Naive thymus-derived CD8-positive, alpha-beta T cell (primary cell): Measurements from ENCODE around the gene CSAG1. TPM values are rescaled to one million over a fixed set of nuclear protein-coding genes. Genes with fewer than 3 reads are reported as not detected.
"Not testable (repeated sequence)": the region's sequence is repeated elsewhere in the genome, so short reads cannot be mapped to it uniquely, and the experiment has no call there.

ENCODE experiments used
- ATAC-seq, 2 donors: fragments of 150-1000 bp; cut with Tn5 transposase in 1 of 2; sonication (Bioruptor Pico), chemical (Tn5 transposase) in 1 of 2; 1 replicate in 1 of 2; 2 replicates in 1 of 2; pipeline ENCODE4 v1.10.0; 2021; ENCODE audit warnings: mild to moderate bottlenecking in 2 of 2, moderate library complexity in 2 of 2
- POLR2A ChIA-PET: fragments of 350-600 bp; sonication (Branson Sonifier 250); formaldehyde crosslinking; loops from one replicate; lab custom pipeline; 2021; ENCODE audit warnings: antibody characterized with exemption; lab: Charles Lee
- DNase-seq, 10 donors: peaks; one replicate each; pipeline versions ENCODE4 v3.0.0 to v3.0.0-alpha.2; 2020 to 2022
- H3K27ac Mint-ChIP-seq, 10 donors: one replicate each; pipeline ENCODE4 v1.8.0; 2020 to 2022; ENCODE audit warnings: mild to moderate bottlenecking in 10 of 10, mixed read lengths in 10 of 10, moderate library complexity in 4 of 10, inconsistent platforms in 1 of 10
- H3K27me3 Mint-ChIP-seq, 5 donors: one replicate each; pipeline ENCODE4 v1.8.0; 2021 to 2022; ENCODE audit warnings: mixed read lengths in 5 of 5
- H3K36me3 Mint-ChIP-seq, 3 donors: one replicate each; pipeline ENCODE4 v1.8.0; 2020 to 2022; ENCODE audit warnings: mixed read lengths in 3 of 3, mild to moderate bottlenecking in 2 of 3, inconsistent platforms in 1 of 3
- H3K4me1 Mint-ChIP-seq, 4 donors: one replicate each; pipeline ENCODE4 v1.8.0; 2021 to 2022; ENCODE audit warnings: mixed read lengths in 4 of 4
- H3K4me3 Mint-ChIP-seq, 10 donors: one replicate each; pipeline ENCODE4 v1.8.0; 2020 to 2022; ENCODE audit warnings: mild to moderate bottlenecking in 10 of 10, mixed read lengths in 10 of 10, moderate library complexity in 6 of 10, inconsistent platforms in 1 of 10
- H3K9me3 Mint-ChIP-seq, 9 donors: one replicate each; pipeline ENCODE4 v1.8.0; 2020 to 2022; ENCODE audit warnings: mixed read lengths in 9 of 9, mild to moderate bottlenecking in 3 of 9, inconsistent platforms in 1 of 9, moderate library complexity in 1 of 9
- polyA plus RNA-seq, 3 donors: library from polyadenylated mRNA; unstranded; fragments of 300-500 nt; fragmentation: Illumina TruSeq; gene quantifications; one replicate each; pipeline ENCODE4 v1.2.3, GENCODE V29; 2021
- total RNA-seq, 8 experiments: library from RNA in 2 of 8; stranded (reverse) in 2 of 8; gene quantifications; one replicate each; pipeline ENCODE4 v1.2.3 and lab custom pipeline; 2021 to 2026

CSAG1 gene
- total and polyA plus RNA-seq, 5 experiments from 2014 or later, result not detected

DNA sequence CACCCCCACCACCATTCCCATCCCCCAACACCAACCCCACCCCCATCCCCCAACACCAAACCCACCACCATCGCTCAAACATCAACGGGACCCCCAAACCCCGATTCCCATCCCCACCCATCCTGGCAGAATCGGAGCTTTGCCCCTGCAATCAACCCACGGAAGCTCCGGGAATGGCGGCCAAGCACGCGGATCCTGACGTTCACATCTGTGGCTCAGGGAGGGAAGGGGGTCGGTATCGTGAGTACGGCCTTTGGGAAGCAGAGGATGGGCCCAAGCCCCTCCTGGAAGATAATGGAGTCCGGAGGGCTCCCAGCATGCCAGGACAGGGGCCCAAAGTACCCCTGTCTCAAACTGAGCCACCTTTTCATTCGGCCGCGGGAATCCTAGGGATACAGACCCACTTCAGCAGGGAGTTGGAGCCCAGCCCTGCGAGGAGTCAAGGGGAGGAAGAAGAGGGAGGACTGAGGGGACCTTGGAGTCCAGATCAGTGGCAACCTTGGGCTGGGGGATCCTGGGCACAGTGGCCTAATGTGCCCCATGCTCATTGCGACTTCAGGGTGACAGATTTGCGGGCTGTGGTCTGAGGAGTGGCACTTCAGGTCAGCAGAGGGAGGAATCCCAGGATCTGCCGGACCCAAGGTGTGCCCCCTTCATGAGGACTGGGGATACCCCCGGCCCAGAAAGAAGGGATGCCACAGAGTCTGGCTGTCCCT is 780 bp upstream of the CSAG1 start:
- H3K27me3 Mint-ChIP-seq, H3K4me1 Mint-ChIP-seq, H3K9me3 Mint-ChIP-seq, ATAC-seq, POLR2A ChIA-PET, H3K27ac Mint-ChIP-seq, H3K36me3 Mint-ChIP-seq, H3K4me3 Mint-ChIP-seq, DNase-seq: not testable (repeated sequence)

DNA sequence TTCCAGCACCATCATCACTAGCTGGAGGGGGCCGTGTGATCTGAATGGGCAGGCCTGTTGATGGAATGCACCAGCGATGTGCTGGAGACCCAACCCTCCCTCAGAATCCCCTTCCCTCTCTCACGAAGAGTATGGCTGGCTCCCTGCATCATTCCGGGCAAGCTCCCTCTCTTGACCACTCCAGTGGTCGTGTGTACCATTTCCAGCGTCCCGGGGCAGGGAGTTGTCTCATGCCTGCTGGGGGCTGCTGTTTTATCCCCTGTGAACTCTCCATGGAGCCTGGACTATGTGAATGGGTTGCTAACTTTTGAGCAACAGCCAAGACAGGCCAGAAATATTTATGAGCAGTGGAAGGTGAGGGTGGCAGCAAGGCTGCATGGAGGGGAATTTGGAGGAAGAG is 8.1 kb downstream of the CSAG1 start:
- no peaks in the 10 kb centered on the region for H3K9me3 Mint-ChIP-seq
- no peak overlapping the region for H3K4me3 Mint-ChIP-seq
- H3K36me3 Mint-ChIP-seq, result no peaks in the 10 kb centered on the region
- no peak for DNase-seq
- POLR2A ChIA-PET, result no interaction called here
- ATAC-seq, result no peak
- H3K27me3 Mint-ChIP-seq, result peaks cover 0 to 9% (median 0%) of the 10 kb centered on the region in 5 donors
- no peak overlapping the region for H3K27ac Mint-ChIP-seq
- no peaks in the 10 kb centered on the region for H3K4me1 Mint-ChIP-seq

DNA sequence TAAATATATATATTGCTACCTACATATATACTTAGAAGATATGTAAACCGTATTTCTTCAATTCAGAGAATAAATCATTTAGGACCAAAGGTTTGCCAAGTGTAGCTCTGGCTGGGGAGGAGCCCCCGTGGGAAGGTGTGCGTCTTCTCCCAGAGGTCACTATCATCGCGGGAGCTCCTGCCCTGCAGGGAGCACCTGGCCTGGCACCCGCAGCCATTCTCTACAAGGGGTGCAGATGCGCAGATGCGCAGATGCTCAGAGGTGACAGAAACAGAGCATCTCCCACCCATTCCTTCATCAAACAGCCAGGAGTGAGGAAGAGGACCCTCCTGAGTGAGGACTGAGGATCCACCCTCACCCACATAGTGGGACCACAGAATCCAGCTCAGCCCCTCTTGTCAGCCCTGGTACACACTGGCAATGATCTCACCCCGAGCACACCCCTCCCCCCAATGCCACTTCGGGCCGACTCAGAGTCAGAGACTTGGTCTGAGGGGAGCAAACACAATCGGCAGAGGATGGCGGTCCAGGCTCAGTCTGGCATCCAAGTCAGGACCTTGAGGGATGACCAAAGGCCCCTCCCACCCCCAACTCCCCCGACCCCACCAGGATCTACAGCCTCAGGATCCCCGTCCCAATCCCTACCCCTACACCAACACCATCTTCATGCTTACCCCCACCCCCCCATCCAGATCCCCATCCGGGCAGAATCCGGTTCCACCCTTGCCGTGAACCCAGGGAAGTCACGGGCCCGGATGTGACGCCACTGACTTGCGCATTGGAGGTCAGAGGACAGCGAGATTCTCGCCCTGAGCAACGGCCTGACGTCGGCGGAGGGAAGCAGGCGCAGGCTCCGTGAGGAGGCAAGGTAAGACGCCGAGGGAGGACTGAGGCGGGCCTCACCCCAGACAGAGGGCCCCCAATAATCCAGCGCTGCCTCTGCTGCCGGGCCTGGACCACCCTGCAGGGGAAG is 19.4 kb downstream of the CSAG1 start, which contains the start of gene MAGEA2B:
TSS of gene MAGEA2B (plus strand) at position 814 of the 973 bp plus-strand sequence. CDS start 2,479 bp downstream, outside the sequence.
- H3K36me3 Mint-ChIP-seq, POLR2A ChIA-PET, H3K9me3 Mint-ChIP-seq, H3K27ac Mint-ChIP-seq, ATAC-seq, H3K4me1 Mint-ChIP-seq, H3K27me3 Mint-ChIP-seq, DNase-seq, H3K4me3 Mint-ChIP-seq: not testable (repeated sequence)

DNA sequence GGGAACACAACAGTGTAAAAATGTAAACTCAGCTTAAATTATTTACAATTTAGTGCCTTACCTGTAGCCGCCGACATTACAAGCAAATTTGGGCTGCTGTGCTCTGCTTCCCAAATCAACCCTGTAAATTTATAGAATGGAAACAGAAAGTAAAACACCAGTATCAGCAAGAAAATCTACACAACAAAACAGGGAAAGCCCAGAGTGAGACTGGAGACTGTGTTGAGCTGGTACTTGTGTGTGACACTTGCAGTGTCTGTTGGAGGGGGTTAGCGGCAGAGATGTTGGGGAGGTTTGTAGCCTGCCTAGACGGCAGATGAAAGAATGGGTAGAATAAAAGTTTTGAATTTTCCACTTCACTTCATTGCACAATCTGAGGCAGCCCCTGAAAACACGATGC is 20.3 kb downstream of the CSAG1 start:
- POLR2A ChIA-PET, DNase-seq, H3K9me3 Mint-ChIP-seq, H3K4me1 Mint-ChIP-seq, ATAC-seq, H3K36me3 Mint-ChIP-seq, H3K27me3 Mint-ChIP-seq, H3K4me3 Mint-ChIP-seq, H3K27ac Mint-ChIP-seq: not testable (repeated sequence)

DNA sequence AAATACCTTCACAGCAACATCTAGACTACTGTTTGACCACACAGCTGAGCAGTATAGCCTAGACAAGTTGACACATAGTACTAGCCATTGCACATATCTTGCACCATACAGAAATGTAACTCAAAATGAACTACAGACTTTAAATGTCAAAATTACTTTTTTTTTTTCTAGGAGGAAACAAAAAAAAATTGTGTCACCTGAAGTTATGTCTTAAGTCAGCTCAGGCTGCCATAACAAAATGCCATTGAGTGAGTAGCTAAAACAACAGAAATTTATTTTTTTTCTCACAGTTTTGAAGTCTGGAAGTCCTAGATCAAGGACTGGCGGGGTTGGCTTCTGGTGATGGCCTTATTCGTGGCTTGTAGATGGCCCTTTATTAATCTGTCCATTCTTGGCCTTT is 24.3 kb downstream of the CSAG1 start, which contains the start of gene CSAG2:
TSS of gene CSAG2 (minus strand) at position 101 of the 400 bp plus-strand sequence. CDS start 161 bp downstream, outside the sequence.
- H3K4me3 Mint-ChIP-seq, ATAC-seq, H3K27ac Mint-ChIP-seq, H3K36me3 Mint-ChIP-seq, POLR2A ChIA-PET, H3K9me3 Mint-ChIP-seq, H3K4me1 Mint-ChIP-seq, DNase-seq, H3K27me3 Mint-ChIP-seq: not testable (repeated sequence)

DNA sequence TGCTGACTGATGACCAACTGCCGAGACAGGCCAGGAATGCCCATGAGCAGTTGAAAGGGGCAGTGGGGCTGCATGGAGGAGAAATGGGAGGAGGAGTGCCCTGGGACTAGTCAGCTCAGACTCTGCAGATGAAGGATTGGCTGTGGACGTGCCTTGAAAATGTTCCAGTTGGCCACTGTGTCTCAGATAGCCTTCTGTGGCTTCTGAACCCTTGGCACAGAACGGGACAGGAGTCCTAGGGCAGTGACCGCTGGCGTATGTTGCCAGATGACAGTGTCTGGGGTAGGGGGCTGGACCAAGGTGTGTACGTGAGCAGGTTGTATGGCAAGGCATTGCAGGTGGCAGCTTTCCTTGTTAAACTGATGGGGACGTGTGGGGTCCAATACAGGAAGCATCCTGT is 27.0 kb downstream of the CSAG1 start:
- H3K27me3 Mint-ChIP-seq, H3K4me3 Mint-ChIP-seq, H3K4me1 Mint-ChIP-seq, H3K9me3 Mint-ChIP-seq, H3K27ac Mint-ChIP-seq, POLR2A ChIA-PET, ATAC-seq, DNase-seq, H3K36me3 Mint-ChIP-seq: not testable (repeated sequence)

DNA sequence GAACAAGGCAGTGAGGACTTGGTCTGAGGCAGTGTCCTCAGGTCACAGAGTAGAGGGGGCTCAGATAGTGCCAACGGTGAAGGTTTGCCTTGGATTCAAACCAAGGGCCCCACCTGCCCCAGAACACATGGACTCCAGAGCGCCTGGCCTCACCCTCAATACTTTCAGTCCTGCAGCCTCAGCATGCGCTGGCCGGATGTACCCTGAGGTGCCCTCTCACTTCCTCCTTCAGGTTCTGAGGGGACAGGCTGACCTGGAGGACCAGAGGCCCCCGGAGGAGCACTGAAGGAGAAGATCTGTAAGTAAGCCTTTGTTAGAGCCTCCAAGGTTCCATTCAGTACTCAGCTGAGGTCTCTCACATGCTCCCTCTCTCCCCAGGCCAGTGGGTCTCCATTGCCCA is 33.1 kb downstream of the CSAG1 start:
- H3K9me3 Mint-ChIP-seq, H3K4me3 Mint-ChIP-seq, H3K27me3 Mint-ChIP-seq, H3K36me3 Mint-ChIP-seq, POLR2A ChIA-PET, H3K27ac Mint-ChIP-seq, ATAC-seq, H3K4me1 Mint-ChIP-seq: not testable (repeated sequence)
- peak in 1 of 10 donors; percentile 45 for DNase-seq

DNA sequence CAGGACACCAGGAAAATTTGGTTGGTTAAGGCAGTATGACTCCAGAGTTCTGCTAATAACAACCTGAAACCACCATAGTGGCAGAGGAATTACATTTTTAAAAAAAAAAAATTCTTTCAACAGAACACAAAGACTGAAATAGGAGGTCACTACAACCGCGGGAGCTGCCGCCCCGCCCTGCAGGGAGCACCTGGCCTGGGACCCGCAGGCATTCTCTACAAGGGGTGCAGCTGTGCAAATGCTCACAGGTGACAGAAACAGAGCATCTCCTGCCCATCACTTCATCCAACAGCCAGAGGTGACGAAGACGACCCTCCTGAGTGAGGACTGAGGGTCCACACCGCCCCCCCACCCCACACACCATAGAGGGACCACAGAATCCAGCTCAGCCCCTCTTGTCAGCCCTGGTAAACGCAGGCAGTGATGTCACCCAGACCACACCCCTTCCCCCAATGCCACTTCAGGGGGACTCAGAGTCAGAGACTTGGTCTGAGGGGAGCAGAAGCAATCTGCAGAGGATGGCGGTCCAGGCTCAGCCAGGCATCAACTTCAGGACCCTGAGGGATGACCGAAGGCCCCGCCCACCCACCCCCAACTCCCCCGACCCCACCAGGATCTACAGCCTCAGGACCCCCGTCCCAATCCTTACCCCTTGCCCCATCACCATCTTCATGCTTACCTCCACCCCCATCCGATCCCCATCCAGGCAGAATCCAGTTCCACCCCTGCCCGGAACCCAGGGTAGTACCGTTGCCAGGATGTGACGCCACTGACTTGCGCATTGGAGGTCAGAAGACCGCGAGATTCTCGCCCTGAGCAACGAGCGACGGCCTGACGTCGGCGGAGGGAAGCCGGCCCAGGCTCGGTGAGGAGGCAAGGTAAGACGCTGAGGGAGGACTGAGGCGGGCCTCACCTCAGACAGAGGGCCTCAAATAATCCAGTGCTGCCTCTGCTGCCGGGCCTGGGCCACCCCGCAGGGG is 35.3 kb downstream of the CSAG1 start, which contains the start of gene MAGEA3:
TSS of gene MAGEA3 (plus strand) at position 843 of the 980 bp plus-strand sequence. CDS start 2,039 bp downstream, outside the sequence.
- H3K27me3 Mint-ChIP-seq, H3K4me3 Mint-ChIP-seq, DNase-seq, H3K27ac Mint-ChIP-seq, H3K9me3 Mint-ChIP-seq, POLR2A ChIA-PET, ATAC-seq, H3K36me3 Mint-ChIP-seq, H3K4me1 Mint-ChIP-seq: not testable (repeated sequence)

DNA sequence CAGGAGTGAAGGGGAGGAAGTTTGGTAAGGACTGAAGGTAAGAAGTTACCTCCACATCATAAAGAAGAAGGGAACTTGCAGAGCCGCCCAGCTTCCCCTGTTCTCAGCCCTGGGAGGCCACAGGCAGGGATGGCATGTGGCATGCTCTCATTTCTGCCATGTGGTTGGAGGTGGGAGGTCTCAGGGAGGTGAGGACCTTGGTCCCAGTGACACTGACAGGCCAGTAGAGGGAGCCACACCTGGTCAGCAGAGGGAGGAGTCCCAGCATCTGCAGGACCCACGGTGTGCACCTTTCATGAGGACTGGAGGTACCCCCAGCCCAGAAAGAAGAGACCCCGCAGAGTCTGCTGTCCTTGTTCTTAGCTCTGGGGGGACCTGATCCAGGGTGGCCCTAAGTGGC is 52.5 kb downstream of the CSAG1 start:
- H3K9me3 Mint-ChIP-seq, H3K27me3 Mint-ChIP-seq, H3K36me3 Mint-ChIP-seq, POLR2A ChIA-PET, H3K4me1 Mint-ChIP-seq, ATAC-seq, DNase-seq, H3K4me3 Mint-ChIP-seq, H3K27ac Mint-ChIP-seq: not testable (repeated sequence)

Other genes starting within 250 kb of the CSAG1 start
- not detected for gene GABRQ, start 95.8 kb downstream of the CSAG1 start, total RNA-seq
- not detected for gene GABRQ, start 95.8 kb downstream of the CSAG1 start, polyA plus RNA-seq
- gene MAGEA3, start 34.9 kb downstream of the CSAG1 start, total RNA-seq, result not detected
- gene MAGEA3, start 34.9 kb downstream of the CSAG1 start, polyA plus RNA-seq, result not detected
- not detected for gene CSAG2, start 24.4 kb downstream of the CSAG1 start, total RNA-seq
- not detected for gene CSAG2, start 24.4 kb downstream of the CSAG1 start, polyA plus RNA-seq
- gene MAGEA2B, start 19.1 kb downstream of the CSAG1 start, total RNA-seq, result not detected
- not detected for gene MAGEA2B, start 19.1 kb downstream of the CSAG1 start, polyA plus RNA-seq
- gene MAGEA12, start within 50 bp of the CSAG1 start, total RNA-seq, result not detected
- not detected for gene MAGEA12, start within 50 bp of the CSAG1 start, polyA plus RNA-seq
- gene MAGEA2, start 20.1 kb upstream of the CSAG1 start, total RNA-seq, result not detected
- not detected for gene MAGEA2, start 20.1 kb upstream of the CSAG1 start, polyA plus RNA-seq
- gene CSAG3, start 25.5 kb upstream of the CSAG1 start, total RNA-seq, result not detected
- gene CSAG3, start 25.5 kb upstream of the CSAG1 start, polyA plus RNA-seq, result not detected
- not detected for gene MAGEA6, start 36.0 kb upstream of the CSAG1 start, total RNA-seq
- gene MAGEA6, start 36.0 kb upstream of the CSAG1 start, polyA plus RNA-seq, result not detected
- 1 to 10 TPM; 6.3 to 7.3 TPM for gene CETN2, start 97.0 kb upstream of the CSAG1 start, total RNA-seq
- gene CETN2, start 97.0 kb upstream of the CSAG1 start, polyA plus RNA-seq, result 10 to 100 TPM; 23.3 to 30.8 (median 27.7) TPM
- gene NSDHL, start 97.3 kb upstream of the CSAG1 start, total RNA-seq, result 1 to 10 TPM; 6.8 to 7.6 TPM
- gene NSDHL, start 97.3 kb upstream of the CSAG1 start, polyA plus RNA-seq, result 10 to 100 TPM; 10.5 to 13.0 (median 12.7) TPM
- 1 to 10 TPM; 2.6 to 2.7 TPM for gene ZNF185, start 164.3 kb upstream of the CSAG1 start, total RNA-seq
- 1 to 10 TPM; 1.8 to 2.8 (median 2.6) TPM for gene ZNF185, start 164.3 kb upstream of the CSAG1 start, polyA plus RNA-seq